ENCODE measurements around the gene LOC128125822.

LOC128125822 gene

DNA sequence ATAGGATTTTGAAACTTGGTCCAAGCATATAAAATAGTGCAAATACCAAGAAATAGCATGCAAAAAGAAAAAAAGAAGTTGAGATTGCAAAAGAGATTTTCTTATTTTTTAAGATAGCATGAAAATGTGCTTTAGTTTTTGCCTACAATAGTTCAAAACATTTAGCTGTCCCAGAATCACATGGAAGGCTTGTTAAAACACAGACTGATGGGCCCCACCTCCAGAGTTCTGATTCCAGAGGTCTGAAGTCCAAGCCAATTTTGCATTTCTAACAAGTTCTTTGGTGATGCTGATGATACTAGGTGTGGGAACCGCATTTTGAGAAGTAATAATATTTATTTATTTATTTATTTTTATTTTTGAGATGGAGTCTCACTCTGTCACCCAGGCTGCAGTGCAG is 33.7 kb upstream of the LOC128125822 start:
- intact Hi-C loops (cut with micrococcal nuclease; ENCODE audit: unreplicated experiment) (no loop called here), in situ Hi-C loops (cut with MboI) (no loop called here)
- Histone ChIP-seq H2AFZ (ENCODE audit: control insufficient read depth, low read depth, low read length) (no peak overlapping the region), H3K27ac (ENCODE audit: control insufficient read depth, insufficient read depth) (no peak overlapping the region), H4K20me1 (ENCODE audit: control insufficient read depth, insufficient read depth) (no peaks in the 10 kb centered on the region), H3K79me2 (ENCODE audit: control insufficient read depth, insufficient read depth, low read length) (no peaks in the 10 kb centered on the region), H3K27me3 (replicated peaks in 1 of 2; ENCODE audit: control insufficient read depth in 2 of 2, insufficient read depth in 2 of 2, low read length in 1 of 2) (no peaks in the 10 kb centered on the region), H3K9ac (ENCODE audit: control insufficient read depth, insufficient read depth, low read length) (no peak overlapping the region), H3K36me3 (ENCODE audit: control insufficient read depth in 2 of 2, insufficient read depth in 2 of 2, low read length in 1 of 2) (no peaks in the 10 kb centered on the region), H3K4me1 (ENCODE audit: control insufficient read depth, insufficient read depth, low read length) (peaks cover 9% of the 10 kb centered on the region), H3K4me2 (ENCODE audit: control insufficient read depth, insufficient read depth) (no peak overlapping the region), H3K4me3 (no peak overlapping the region), H3K9me3 (replicated peaks; ENCODE audit: control insufficient read depth, insufficient read depth, low read length) (no peaks in the 10 kb centered on the region)
- 90% methylated on average over 1 of the region's 1 CpG for WGBS (ENCODE audit: insufficient coverage, insufficient replicate concordance, low lambda C conversion rate, missing lambda C conversion rate)
- DNase-seq (ENCODE audit: low read depth, low spot score), result no peak
- no peak for FAIRE-seq
- ChIA-PET RAD21 (ENCODE audit: unreplicated experiment) (interaction anchor here (0.8 to 1.7 kb wide), 4 partner anchors 19 to 186 kb away, joined by 3 to 9 read pairs (median 4); no protein-coding TSS in a partner anchor), SMC1A (ENCODE audit: uncharacterized antibody, unreplicated experiment) (interaction anchor here (0.6 to 3.6 kb wide), 10 partner anchors 11 to 186 kb away, joined by 3 to 20 read pairs (median 5); no protein-coding TSS in a partner anchor), POLR2A (interaction anchor here (0.6 kb wide), 2 partner anchors 9 to 135 kb away, joined by 3 to 6 read pairs; no protein-coding TSS in a partner anchor), CTCF (interaction anchor here (0.6 to 2.0 kb wide), 4 partner anchors 13 to 186 kb away, joined by 3 to 8 read pairs (median 4); no protein-coding TSS in a partner anchor)
- no peak for ATAC-seq
- no TSS peak for BruUV-seq (replicated peaks)
- TF ChIP-seq, protein P1, sequence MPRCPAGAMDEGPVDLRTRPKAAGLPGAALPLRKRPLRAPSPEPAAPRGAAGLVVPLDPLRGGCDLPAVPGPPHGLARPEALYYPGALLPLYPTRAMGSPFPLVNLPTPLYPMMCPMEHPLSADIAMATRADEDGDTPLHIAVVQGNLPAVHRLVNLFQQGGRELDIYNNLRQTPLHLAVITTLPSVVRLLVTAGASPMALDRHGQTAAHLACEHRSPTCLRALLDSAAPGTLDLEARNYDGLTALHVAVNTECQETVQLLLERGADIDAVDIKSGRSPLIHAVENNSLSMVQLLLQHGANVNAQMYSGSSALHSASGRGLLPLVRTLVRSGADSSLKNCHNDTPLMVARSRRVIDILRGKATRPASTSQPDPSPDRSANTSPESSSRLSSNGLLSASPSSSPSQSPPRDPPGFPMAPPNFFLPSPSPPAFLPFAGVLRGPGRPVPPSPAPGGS (IDR thresholded peaks at IDR 0.05; ENCODE audit: borderline replicate concordance, insufficient read depth, low read depth, low read length, poor library complexity, severe bottlenecking), result no peak
- TF ChIP-seq, protein P2, sequence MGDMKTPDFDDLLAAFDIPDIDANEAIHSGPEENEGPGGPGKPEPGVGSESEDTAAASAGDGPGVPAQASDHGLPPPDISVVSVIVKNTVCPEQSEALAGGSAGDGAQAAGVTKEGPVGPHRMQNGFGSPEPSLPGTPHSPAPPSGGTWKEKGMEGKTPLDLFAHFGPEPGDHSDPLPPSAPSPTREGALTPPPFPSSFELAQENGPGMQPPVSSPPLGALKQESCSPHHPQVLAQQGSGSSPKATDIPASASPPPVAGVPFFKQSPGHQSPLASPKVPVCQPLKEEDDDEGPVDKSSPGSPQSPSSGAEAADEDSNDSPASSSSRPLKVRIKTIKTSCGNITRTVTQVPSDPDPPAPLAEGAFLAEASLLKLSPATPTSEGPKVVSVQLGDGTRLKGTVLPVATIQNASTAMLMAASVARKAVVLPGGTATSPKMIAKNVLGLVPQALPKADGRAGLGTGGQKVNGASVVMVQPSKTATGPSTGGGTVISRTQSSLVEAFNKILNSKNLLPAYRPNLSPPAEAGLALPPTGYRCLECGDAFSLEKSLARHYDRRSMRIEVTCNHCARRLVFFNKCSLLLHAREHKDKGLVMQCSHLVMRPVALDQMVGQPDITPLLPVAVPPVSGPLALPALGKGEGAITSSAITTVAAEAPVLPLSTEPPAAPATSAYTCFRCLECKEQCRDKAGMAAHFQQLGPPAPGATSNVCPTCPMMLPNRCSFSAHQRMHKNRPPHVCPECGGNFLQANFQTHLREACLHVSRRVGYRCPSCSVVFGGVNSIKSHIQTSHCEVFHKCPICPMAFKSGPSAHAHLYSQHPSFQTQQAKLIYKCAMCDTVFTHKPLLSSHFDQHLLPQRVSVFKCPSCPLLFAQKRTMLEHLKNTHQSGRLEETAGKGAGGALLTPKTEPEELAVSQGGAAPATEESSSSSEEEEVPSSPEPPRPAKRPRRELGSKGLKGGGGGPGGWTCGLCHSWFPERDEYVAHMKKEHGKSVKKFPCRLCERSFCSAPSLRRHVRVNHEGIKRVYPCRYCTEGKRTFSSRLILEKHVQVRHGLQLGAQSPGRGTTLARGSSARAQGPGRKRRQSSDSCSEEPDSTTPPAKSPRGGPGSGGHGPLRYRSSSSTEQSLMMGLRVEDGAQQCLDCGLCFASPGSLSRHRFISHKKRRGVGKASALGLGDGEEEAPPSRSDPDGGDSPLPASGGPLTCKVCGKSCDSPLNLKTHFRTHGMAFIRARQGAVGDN (IDR thresholded peaks at IDR 0.05), result no peak
- no peak for TF ChIP-seq NRF1 (conservative IDR thresholded peaks at IDR 0.05; ENCODE audit: low read depth, low read length)
- no peak for TF ChIP-seq FOS (IDR thresholded peaks at IDR 0.05; ENCODE audit: borderline replicate concordance, extremely low read depth, insufficient read length)
- no peak for TF ChIP-seq CBFB (IDR thresholded peaks at IDR 0.05; ENCODE audit: low read depth)
- TF ChIP-seq, protein P3, sequence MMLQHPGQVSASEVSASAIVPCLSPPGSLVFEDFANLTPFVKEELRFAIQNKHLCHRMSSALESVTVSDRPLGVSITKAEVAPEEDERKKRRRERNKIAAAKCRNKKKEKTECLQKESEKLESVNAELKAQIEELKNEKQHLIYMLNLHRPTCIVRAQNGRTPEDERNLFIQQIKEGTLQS (IDR thresholded peaks at IDR 0.05; ENCODE audit: borderline replicate concordance, extremely low read depth, low read depth, low read length), result no peak
- no peak for TF ChIP-seq CEBPB (IDR thresholded peaks at IDR 0.05; ENCODE audit: borderline replicate concordance in 1 of 2, low read depth in 2 of 2, low read length in 2 of 2)
- TF ChIP-seq SUZ12 (IDR thresholded peaks at IDR 0.05; ENCODE audit: unreplicated experiment), result no peak
- TF ChIP-seq MTA2 (IDR thresholded peaks at IDR 0.05; ENCODE audit: low read depth), result no peak
- no peak for TF ChIP-seq SMC3 (IDR thresholded peaks at IDR 0.05; ENCODE audit: borderline replicate concordance, low read length)
- no peak for TF ChIP-seq SPI1 (IDR thresholded peaks at IDR 0.05; ENCODE audit: borderline replicate concordance, insufficient read depth, low read depth, low read length)
- TF ChIP-seq ZNF217 (IDR thresholded peaks at IDR 0.05), result no peak
- TF ChIP-seq SUPT20H (IDR thresholded peaks at IDR 0.05; ENCODE audit: borderline replicate concordance, control insufficient read depth, low read depth, low read length), result no peak
- TF ChIP-seq, protein P4, sequence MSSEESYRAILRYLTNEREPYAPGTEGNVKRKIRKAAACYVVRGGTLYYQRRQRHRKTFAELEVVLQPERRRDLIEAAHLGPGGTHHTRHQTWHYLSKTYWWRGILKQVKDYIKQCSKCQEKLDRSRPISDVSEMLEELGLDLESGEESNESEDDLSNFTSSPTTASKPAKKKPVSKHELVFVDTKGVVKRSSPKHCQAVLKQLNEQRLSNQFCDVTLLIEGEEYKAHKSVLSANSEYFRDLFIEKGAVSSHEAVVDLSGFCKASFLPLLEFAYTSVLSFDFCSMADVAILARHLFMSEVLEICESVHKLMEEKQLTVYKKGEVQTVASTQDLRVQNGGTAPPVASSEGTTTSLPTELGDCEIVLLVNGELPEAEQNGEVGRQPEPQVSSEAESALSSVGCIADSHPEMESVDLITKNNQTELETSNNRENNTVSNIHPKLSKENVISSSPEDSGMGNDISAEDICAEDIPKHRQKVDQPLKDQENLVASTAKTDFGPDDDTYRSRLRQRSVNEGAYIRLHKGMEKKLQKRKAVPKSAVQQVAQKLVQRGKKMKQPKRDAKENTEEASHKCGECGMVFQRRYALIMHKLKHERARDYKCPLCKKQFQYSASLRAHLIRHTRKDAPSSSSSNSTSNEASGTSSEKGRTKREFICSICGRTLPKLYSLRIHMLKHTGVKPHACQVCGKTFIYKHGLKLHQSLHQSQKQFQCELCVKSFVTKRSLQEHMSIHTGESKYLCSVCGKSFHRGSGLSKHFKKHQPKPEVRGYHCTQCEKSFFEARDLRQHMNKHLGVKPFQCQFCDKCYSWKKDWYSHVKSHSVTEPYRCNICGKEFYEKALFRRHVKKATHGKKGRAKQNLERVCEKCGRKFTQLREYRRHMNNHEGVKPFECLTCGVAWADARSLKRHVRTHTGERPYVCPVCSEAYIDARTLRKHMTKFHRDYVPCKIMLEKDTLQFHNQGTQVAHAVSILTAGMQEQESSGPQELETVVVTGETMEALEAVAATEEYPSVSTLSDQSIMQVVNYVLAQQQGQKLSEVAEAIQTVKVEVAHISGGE (CRISPR knock-in tag; IDR thresholded peaks at IDR 0.05), result no peak
- TF ChIP-seq CBX3 (IDR thresholded peaks at IDR 0.05; ENCODE audit: borderline replicate concordance, low read depth), result no peak

All from GM12878 (cell line).